MM.1S (cell line): Measurements from ENCODE around the gene WRAP73.

Source experiments
- DNase-seq: peaks from one replicate; pipeline ENCODE4 v3.0.0-alpha.2; 2015
- H2AFZ ChIP-seq: fragments of 300-600 bp; sonication (generic); 2 replicates; pipeline ENCODE4 v1.6.0; 2016; ENCODE audit warnings: antibody characterized with exemption, low read length
- H3F3A ChIP-seq: fragments of 300-600 bp; sonication (generic); 2 replicates; pipeline ENCODE4 v1.6.1; 2016; ENCODE audit warnings: mild to moderate bottlenecking, antibody characterized with exemption, low read length, moderate library complexity, mixed read lengths; ENCODE audit not compliant: insufficient read depth
- H3K27ac ChIP-seq: fragments of 300-600 bp; sonication (generic); 2 replicates; pipeline ENCODE4 v1.5.1; 2016; ENCODE audit warnings: mild to moderate bottlenecking, low read length
- H3K27me3 ChIP-seq: fragments of 300-600 bp; sonication (generic); replicated peaks from 2 replicates; pipeline ENCODE4 v1.6.0; 2016; ENCODE audit warnings: low read length; ENCODE audit not compliant: insufficient read depth
- H3K36me3 ChIP-seq: fragments of 300-600 bp; sonication (generic); replicated peaks from 2 replicates; pipeline ENCODE4 v1.6.1; 2016; ENCODE audit warnings: mild to moderate bottlenecking, low read length, mixed read lengths; ENCODE audit not compliant: insufficient read depth
- H3K4me1 ChIP-seq: fragments of 300-600 bp; sonication (generic); 2 replicates; pipeline ENCODE4 v1.6.1; 2016; ENCODE audit warnings: low read length, mixed read lengths
- H3K4me2 ChIP-seq: fragments of 300-600 bp; sonication (generic); 2 replicates; pipeline ENCODE4 v1.6.0; 2016; ENCODE audit warnings: low read depth, low read length
- H3K4me3 ChIP-seq: fragments of 300-600 bp; sonication (generic); 2 replicates; pipeline ENCODE4 v1.5.1; 2016; ENCODE audit warnings: low read length, mixed read lengths
- H3K79me2 ChIP-seq: fragments of 300-600 bp; sonication (generic); 2 replicates; pipeline ENCODE4 v1.6.1; 2016; ENCODE audit warnings: mixed run types, low read length, mixed read lengths
- H3K9ac ChIP-seq: fragments of 300-600 bp; sonication (generic); 2 replicates; pipeline ENCODE4 v1.6.1; 2016; ENCODE audit warnings: low read length, mixed read lengths
- H3K9me2 ChIP-seq: fragments of 300-600 bp; sonication (generic); replicated peaks from 2 replicates; pipeline ENCODE4 v1.6.1; 2016; ENCODE audit warnings: mild to moderate bottlenecking, low read length, mixed read lengths; ENCODE audit not compliant: insufficient read depth
- H3K9me3 ChIP-seq: fragments of 300-600 bp; sonication (generic); replicated peaks from 2 replicates; pipeline ENCODE4 v1.6.1; 2016; ENCODE audit warnings: mild to moderate bottlenecking, low read length, mixed read lengths; ENCODE audit not compliant: insufficient read depth
- H4K20me1 ChIP-seq: fragments of 300-600 bp; sonication (generic); 2 replicates; pipeline ENCODE4 v1.6.1; 2016; ENCODE audit warnings: mild to moderate bottlenecking, low read length, moderate library complexity, mixed read lengths; ENCODE audit not compliant: insufficient read depth
- CTCF ChIP-seq: fragments of 300-600 bp; sonication (generic); IDR thresholded peaks from 2 replicates; pipeline ENCODE4 v1.5.1; 2016; ENCODE audit warnings: antibody characterized with exemption, low read length, mixed read lengths
- EZH2 ChIP-seq: fragments of 300-600 bp; sonication (generic); optimal IDR thresholded peaks from 2 replicates; pipeline ENCODE3; 2017; ENCODE audit warnings: low read depth, mild to moderate bottlenecking, antibody characterized with exemption, low read length, mixed read lengths
- EZH2phosphoT487 ChIP-seq: fragments of 300-600 bp; sonication (generic); IDR thresholded peaks from 2 replicates; pipeline ENCODE4 v1.6.1; 2018; ENCODE audit warnings: antibody characterized with exemption, low read length

The WRAP73 gene

GRCh38 chr1:3649342-3650247 is at the start of gene WRAP73:
WRAP73 (minus strand) TSS chr1:3650103; CDS start chr1:3649999, 104 bp downstream.
- H3F3A ChIP-seq, result no peaks in the 10 kb centered on the region; the same call in 1 of the 2 replicates
- H3K4me2 ChIP-seq, result peak within 1 kb of the TSS; percentile 91
- no peaks in the 10 kb centered on the region for H3K9me2 ChIP-seq
- no peaks in the 10 kb centered on the region for H3K9me3 ChIP-seq
- no peak for TF ChIP-seq EZH2
- TF ChIP-seq CTCF, result peak; percentile 33
- no peak for TF ChIP-seq EZH2phosphoT487
- no peaks in the 10 kb centered on the region for H4K20me1 ChIP-seq
- no peaks in the 10 kb centered on the region for H3K36me3 ChIP-seq
- peaks cover 15% of the 10 kb centered on the region for H3K4me1 ChIP-seq
- H2AFZ ChIP-seq, result peak within 1 kb of the TSS; percentile 96
- H3K27ac ChIP-seq, result no peak within 1 kb of the TSS
- peak within 1 kb of the TSS; percentile 99 for H3K4me3 ChIP-seq
- peak within 1 kb of the TSS; percentile 84 for H3K9ac ChIP-seq
- no peaks in the 10 kb centered on the region for H3K27me3 ChIP-seq
- peaks cover 41% of the 10 kb centered on the region for H3K79me2 ChIP-seq
- DNase-seq, result peak; percentile 97

GRCh38 chr1:3699596-3699995 is 49.7 kb upstream of the WRAP73 start:
- H3K36me3 ChIP-seq, result no peaks in the 10 kb centered on the region
- no peak overlapping the region for H2AFZ ChIP-seq
- no peaks in the 10 kb centered on the region for H3K79me2 ChIP-seq
- no peaks in the 10 kb centered on the region for H3K9me2 ChIP-seq
- no peak for DNase-seq
- TF ChIP-seq CTCF (no peak), EZH2phosphoT487 (no peak), EZH2 (no peak)
- no peak overlapping the region for H3K9ac ChIP-seq
- H3K27me3 ChIP-seq, result no peaks in the 10 kb centered on the region
- H3K4me3 ChIP-seq, result no peak overlapping the region
- H3K27ac ChIP-seq, result no peak overlapping the region
- no peak overlapping the region for H3K4me2 ChIP-seq
- no peaks in the 10 kb centered on the region for H4K20me1 ChIP-seq
- no peaks in the 10 kb centered on the region for H3K9me3 ChIP-seq
- no peaks in the 10 kb centered on the region for H3F3A ChIP-seq
- H3K4me1 ChIP-seq, result no peaks in the 10 kb centered on the region

GRCh38 chr1:3698660-3699408 is 48.9 kb upstream of the WRAP73 start:
- H2AFZ ChIP-seq, result no peak overlapping the region
- no peaks in the 10 kb centered on the region for H4K20me1 ChIP-seq
- H3K79me2 ChIP-seq, result no peaks in the 10 kb centered on the region
- H3K9ac ChIP-seq, result no peak overlapping the region
- no peak overlapping the region for H3K27ac ChIP-seq
- no peak overlapping the region for H3K4me3 ChIP-seq
- no peak overlapping the region for H3K4me2 ChIP-seq
- no peaks in the 10 kb centered on the region for H3K9me2 ChIP-seq
- H3K9me3 ChIP-seq, result no peaks in the 10 kb centered on the region
- TF ChIP-seq CTCF (no peak), EZH2phosphoT487 (no peak)
- H3K36me3 ChIP-seq, result no peaks in the 10 kb centered on the region
- H3K27me3 ChIP-seq, result no peaks in the 10 kb centered on the region
- no peaks in the 10 kb centered on the region for H3K4me1 ChIP-seq
- DNase-seq, result no peak
- no peaks in the 10 kb centered on the region for H3F3A ChIP-seq
